Measurements from ENCODE around the gene DARS1. TPM values are rescaled to one million over a fixed set of nuclear protein-coding genes. Genes with fewer than 3 reads are reported as not detected.
"Not testable (repeated sequence)": the region's sequence is repeated elsewhere in the genome, so short reads cannot be mapped to it uniquely, and the experiment has no call there.

The DARS1 gene
- total RNA-seq, 1 donor = 65.5 TPM

GRCh38 chr2:135913727-135914365, 71.6 kb downstream of the DARS1 start:
- no peaks in the 10 kb centered on the region for H3K9me3 ChIP-seq (ENCODE audit: low read depth, low read length)
- no peak overlapping the region for H3K4me3 ChIP-seq (ENCODE audit: low read length)
- H3K27me3 ChIP-seq (ENCODE audit: insufficient read depth, low read length) = no peaks in the 10 kb centered on the region
- H3K4me1 ChIP-seq (ENCODE audit: insufficient read depth, low read length) = no peaks in the 10 kb centered on the region

DNA sequence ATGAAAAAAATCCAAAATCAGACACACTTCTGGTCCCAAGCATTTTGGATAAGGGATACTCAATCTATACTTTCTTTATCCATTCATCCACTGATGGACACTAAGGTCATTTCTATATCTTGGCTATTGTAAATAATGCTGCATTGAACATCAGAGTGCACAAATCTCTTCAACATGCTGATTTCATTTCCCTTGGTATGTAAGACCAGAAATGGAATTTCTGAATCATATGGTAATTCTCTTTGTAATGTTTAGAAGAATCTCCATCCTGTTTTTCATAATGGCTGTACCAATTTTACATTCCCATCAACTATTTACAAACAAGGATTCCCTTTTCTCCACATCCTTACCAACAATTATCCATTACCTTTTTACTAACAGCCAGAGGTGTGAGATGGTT, 75.5 kb downstream of the DARS1 start:
- Histone ChIP-seq H3K9me3 (ENCODE audit: low read depth, low read length) (no peaks in the 10 kb centered on the region), H3K4me3 (ENCODE audit: low read length) (no peak overlapping the region), H3K27me3 (ENCODE audit: insufficient read depth, low read length) (no peaks in the 10 kb centered on the region), H3K4me1 (ENCODE audit: insufficient read depth, low read length) (no peaks in the 10 kb centered on the region)

DNA sequence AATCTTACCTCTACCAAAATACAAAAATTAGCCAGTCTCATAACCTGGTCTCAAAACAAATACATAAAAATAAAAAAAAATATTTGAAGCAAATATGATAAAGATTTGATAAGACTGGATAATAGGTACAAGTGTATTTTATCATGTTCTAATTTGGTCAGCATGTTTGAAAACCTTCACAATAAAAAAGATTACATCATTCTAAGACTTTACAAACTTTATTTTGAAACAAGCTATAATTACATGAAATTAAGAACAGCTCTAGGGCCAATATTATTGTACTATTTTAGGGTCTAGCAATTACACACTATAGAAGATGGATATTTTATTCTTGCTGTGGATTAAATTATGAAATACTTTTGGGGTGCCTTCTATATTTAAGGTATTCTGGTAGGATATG, 79.7 kb downstream of the DARS1 start:
- Histone ChIP-seq H3K4me3 (ENCODE audit: low read length) (no peak overlapping the region), H3K4me1 (ENCODE audit: insufficient read depth, low read length) (no peaks in the 10 kb centered on the region), H3K27me3 (ENCODE audit: insufficient read depth, low read length) (no peaks in the 10 kb centered on the region), H3K9me3 (ENCODE audit: low read depth, low read length) (no peaks in the 10 kb centered on the region)

GRCh38 chr2:135904341-135904989, 81.0 kb downstream of the DARS1 start:
- no peaks in the 10 kb centered on the region for H3K27me3 ChIP-seq (ENCODE audit: insufficient read depth, low read length)
- no peaks in the 10 kb centered on the region for H3K4me1 ChIP-seq (ENCODE audit: insufficient read depth, low read length)
- H3K9me3 ChIP-seq (ENCODE audit: low read depth, low read length) = no peaks in the 10 kb centered on the region
- H3K4me3 ChIP-seq (ENCODE audit: low read length) = no peak overlapping the region

- Histone ChIP-seq H3K4me3 (ENCODE audit: low read length) (no peak overlapping the region), H3K4me1 (ENCODE audit: insufficient read depth, low read length) (no peaks in the 10 kb centered on the region), H3K9me3 (ENCODE audit: low read depth, low read length) (no peaks in the 10 kb centered on the region), H3K27me3 (ENCODE audit: insufficient read depth, low read length) (no peaks in the 10 kb centered on the region)
These were observed 81.8 kb downstream of the DARS1 start for GRCh38 chr2:135903650-135904049.

- H3K4me1 ChIP-seq (ENCODE audit: insufficient read depth, low read length) = no peaks in the 10 kb centered on the region
- no peaks in the 10 kb centered on the region for H3K9me3 ChIP-seq (ENCODE audit: low read depth, low read length)
- H3K4me3 ChIP-seq (ENCODE audit: low read length) = no peak overlapping the region
- H3K27me3 ChIP-seq (ENCODE audit: insufficient read depth, low read length) = no peaks in the 10 kb centered on the region
These were observed 85.9 kb downstream of the DARS1 start for GRCh38 chr2:135899567-135899966.

DNA sequence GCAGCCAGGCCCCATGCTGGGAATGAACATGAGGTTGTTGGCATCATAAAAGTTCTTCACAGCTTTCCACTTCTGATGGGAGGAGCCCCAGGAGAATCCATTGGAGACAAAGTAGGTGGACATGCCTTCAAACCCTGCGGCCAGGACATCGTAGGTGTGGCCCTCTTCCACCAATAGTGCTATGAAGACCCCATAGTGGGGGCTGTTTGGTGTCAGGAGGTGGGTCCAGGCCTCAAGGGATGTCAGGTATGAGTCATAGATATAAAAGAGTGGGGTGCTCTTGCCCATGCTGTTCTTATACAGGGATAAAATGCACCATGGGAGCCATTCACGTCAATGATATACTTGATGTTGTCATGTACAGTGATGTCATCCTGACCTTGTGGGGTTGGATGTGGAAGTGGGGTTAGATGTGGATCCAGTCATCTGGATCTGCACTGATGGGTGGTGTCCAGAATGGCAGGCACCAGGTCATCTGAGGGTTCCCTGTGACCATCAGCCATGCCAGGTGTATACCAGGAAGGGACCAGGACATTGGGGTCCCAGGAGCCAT, 87.1 kb downstream of the DARS1 start:
- H3K27me3 ChIP-seq (ENCODE audit: insufficient read depth, low read length) = no peaks in the 10 kb centered on the region
- peaks cover 5% of the 10 kb centered on the region for H3K4me1 ChIP-seq (ENCODE audit: insufficient read depth, low read length)
- no peak overlapping the region for H3K4me3 ChIP-seq (ENCODE audit: low read length)
- no peaks in the 10 kb centered on the region for H3K9me3 ChIP-seq (ENCODE audit: low read depth, low read length)

- Histone ChIP-seq H3K9me3 (ENCODE audit: low read depth, low read length) (no peaks in the 10 kb centered on the region), H3K27me3 (ENCODE audit: insufficient read depth, low read length) (no peaks in the 10 kb centered on the region), H3K4me1 (ENCODE audit: insufficient read depth, low read length) (peaks cover 30% of the 10 kb centered on the region), H3K4me3 (ENCODE audit: low read length) (no peak overlapping the region)
These were observed 90.5 kb downstream of the DARS1 start for GRCh38 chr2:135894930-135895329.

- H3K27me3 ChIP-seq (ENCODE audit: insufficient read depth, low read length) = no peaks in the 10 kb centered on the region
- H3K4me3 ChIP-seq (ENCODE audit: low read length) = no peak overlapping the region
- H3K9me3 ChIP-seq (ENCODE audit: low read depth, low read length) = no peaks in the 10 kb centered on the region
- peaks cover 30% of the 10 kb centered on the region for H3K4me1 ChIP-seq (ENCODE audit: insufficient read depth, low read length)
These were observed 92.0 kb downstream of the DARS1 start for GRCh38 chr2:135893374-135893794.

- H3K9me3 ChIP-seq (ENCODE audit: low read depth, low read length) = no peaks in the 10 kb centered on the region
- peaks cover 30% of the 10 kb centered on the region for H3K4me1 ChIP-seq (ENCODE audit: insufficient read depth, low read length)
- H3K4me3 ChIP-seq (ENCODE audit: low read length) = no peak overlapping the region
- H3K27me3 ChIP-seq (ENCODE audit: insufficient read depth, low read length) = no peaks in the 10 kb centered on the region
These were observed 94.6 kb downstream of the DARS1 start for GRCh38 chr2:135890835-135891234.

DNA sequence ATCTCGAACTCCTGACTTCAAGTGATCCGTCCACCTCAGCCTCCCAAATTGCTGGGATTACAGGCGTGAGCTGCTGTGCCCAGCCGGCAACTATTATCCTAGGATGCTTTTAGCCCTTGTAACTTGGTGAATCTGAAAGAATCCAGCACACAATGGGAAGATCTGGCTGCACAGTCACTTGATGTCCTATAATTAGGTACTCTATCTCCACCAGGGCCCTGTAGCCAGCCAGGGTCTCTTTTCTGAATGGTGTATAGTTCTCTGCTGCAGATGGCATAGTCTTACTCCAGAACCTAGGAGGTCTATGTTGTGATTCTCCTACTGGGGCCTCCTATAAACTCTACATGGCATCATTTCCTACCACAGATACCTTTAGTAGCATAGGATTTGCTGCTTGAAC, 95.3 kb downstream of the DARS1 start:
- Histone ChIP-seq H3K4me1 (ENCODE audit: insufficient read depth, low read length) (peaks cover 30% of the 10 kb centered on the region), H3K4me3 (ENCODE audit: low read length) (no peak overlapping the region), H3K9me3 (ENCODE audit: low read depth, low read length) (no peaks in the 10 kb centered on the region), H3K27me3 (ENCODE audit: insufficient read depth, low read length) (no peaks in the 10 kb centered on the region)

- H3K9me3 ChIP-seq (ENCODE audit: low read depth, low read length); H3K4me3 ChIP-seq (ENCODE audit: low read length); H3K27me3 ChIP-seq (ENCODE audit: insufficient read depth, low read length): not testable (repeated sequence)
- H3K4me1 ChIP-seq (ENCODE audit: insufficient read depth, low read length) = peaks cover 26% of the 10 kb centered on the region
These were observed 96.8 kb downstream of the DARS1 start for GRCh38 chr2:135888587-135888986.

DNA sequence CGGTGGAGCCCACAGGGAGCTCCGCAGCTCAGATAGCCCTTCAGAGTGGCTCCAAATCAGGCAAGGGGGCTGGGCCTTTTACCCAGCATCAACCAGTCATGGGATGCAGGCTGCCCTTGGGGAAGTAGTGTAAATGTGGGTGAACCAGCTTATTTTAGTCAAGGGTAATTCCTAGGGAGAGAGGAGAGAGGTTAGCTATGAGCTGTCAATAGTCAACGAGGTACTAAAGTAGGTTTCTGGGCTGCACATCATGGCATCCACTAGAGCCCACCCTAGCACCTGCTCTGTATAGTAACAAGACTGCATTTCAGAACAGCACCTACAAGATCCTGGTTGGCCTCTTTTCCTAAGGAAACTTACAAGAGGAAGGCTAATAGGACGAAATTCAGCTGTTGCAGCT, 99.7 kb downstream of the DARS1 start:
- peaks cover 6% of the 10 kb centered on the region for H3K4me1 ChIP-seq (ENCODE audit: insufficient read depth, low read length)
- H3K4me3 ChIP-seq (ENCODE audit: low read length) = no peak overlapping the region
- H3K9me3 ChIP-seq (ENCODE audit: low read depth, low read length) = no peaks in the 10 kb centered on the region
- H3K27me3 ChIP-seq (ENCODE audit: insufficient read depth, low read length) = no peaks in the 10 kb centered on the region

- Histone ChIP-seq H3K9me3 (ENCODE audit: low read depth, low read length) (no peaks in the 10 kb centered on the region), H3K4me3 (ENCODE audit: low read length) (no peak overlapping the region), H3K4me1 (ENCODE audit: insufficient read depth, low read length) (peaks cover 1% of the 10 kb centered on the region), H3K27me3 (ENCODE audit: insufficient read depth, low read length) (no peaks in the 10 kb centered on the region)
These were observed 103.0 kb downstream of the DARS1 start for GRCh38 chr2:135882415-135882814.

- not testable (repeated sequence) for H3K9me3 ChIP-seq (ENCODE audit: low read depth, low read length); H3K27me3 ChIP-seq (ENCODE audit: insufficient read depth, low read length)
- Histone ChIP-seq H3K4me3 (ENCODE audit: low read length) (peak overlapping the region; percentile 69), H3K4me1 (ENCODE audit: insufficient read depth, low read length) (peaks cover 27% of the 10 kb centered on the region)
These were observed 108.7 kb downstream of the DARS1 start for GRCh38 chr2:135876770-135877169.
